Smooth muscle cell (in vitro differentiated cells): ENCODE results near the gene NTHL1. TPM values are rescaled to one million over a fixed set of nuclear protein-coding genes. Genes with fewer than 3 reads are reported as not detected.

Experiments used
- DNase-seq: peaks from one replicate; lab custom pipeline; 2025; ENCODE audit not compliant: unreplicated experiment; lab: John Stamatoyannopoulos, UW
- H2AFZ ChIP-seq: fragments of 200-600 bp; sonication (generic); 2 replicates; pipeline ENCODE4 v1.6.0; 2016; ENCODE audit warnings: antibody characterized with exemption, low read depth, mild to moderate bottlenecking
- H3F3A ChIP-seq: fragments of 200-600 bp; sonication (generic); 2 replicates; pipeline ENCODE4 v1.6.0; 2017; ENCODE audit warnings: antibody characterized with exemption, low read depth
- H3K27ac ChIP-seq: fragments of 200-600 bp; sonication (generic); 2 replicates; pipeline ENCODE4 v1.5.1; 2016; ENCODE audit warnings: low read depth, mild to moderate bottlenecking
- H3K27me3 ChIP-seq: fragments of 200-600 bp; sonication (generic); 2 replicates; pipeline ENCODE4 v1.6.1; 2016; ENCODE audit warnings: low read depth, mild to moderate bottlenecking
- H3K36me3 ChIP-seq: fragments of 200-600 bp; sonication (generic); 2 replicates; pipeline ENCODE4 v1.5.1; 2016; ENCODE audit warnings: low read depth
- H3K4me1 ChIP-seq: fragments of 200-600 bp; sonication (generic); 2 replicates; pipeline ENCODE4 v1.5.1; 2016; ENCODE audit warnings: low read depth
- H3K4me2 ChIP-seq: fragments of 200-600 bp; sonication (generic); 2 replicates; pipeline ENCODE4 v1.6.0; 2016; ENCODE audit warnings: mild to moderate bottlenecking
- H3K4me3 ChIP-seq: fragments of 200-600 bp; sonication (generic); 2 replicates; pipeline ENCODE4 v1.5.1; 2016; ENCODE audit warnings: mild to moderate bottlenecking
- H3K79me2 ChIP-seq: fragments of 200-600 bp; sonication (generic); 2 replicates; pipeline ENCODE4 v1.6.0; 2016; ENCODE audit warnings: low read depth, mild to moderate bottlenecking
- H3K9ac ChIP-seq: fragments of 200-600 bp; sonication (generic); 2 replicates; pipeline ENCODE4 v1.6.0; 2016; ENCODE audit warnings: low read depth
- H3K9me3 ChIP-seq: fragments of 200-600 bp; sonication (generic); replicated peaks from 2 replicates; pipeline ENCODE4 v1.5.1; 2016; ENCODE audit warnings: low read depth
- H4K20me1 ChIP-seq: fragments of 200-600 bp; sonication (generic); 2 replicates; pipeline ENCODE4 v1.6.0; 2016; ENCODE audit warnings: low read depth
- CTCF ChIP-seq: fragments of 200-600 bp; sonication (generic); IDR thresholded peaks from 2 replicates; pipeline ENCODE4 v1.5.1; 2017; ENCODE audit warnings: borderline replicate concordance, mild to moderate bottlenecking, antibody characterized with exemption; ENCODE audit not compliant: insufficient read depth, poor library complexity, severe bottlenecking
- WGBS: methylation state at CpG from one replicate; pipeline ENCODE4 v1.1.7; 2016; ENCODE audit warnings: low lambda C conversion rate; 5-methylcytosine and 5-hydroxymethylcytosine counted together
- polyA plus RNA-seq: library from polyadenylated mRNA; unstranded; fragments of >200 nt; fragmentation: Nextera tagmentation; extraction: Ambion mirVana; gene quantifications from 2 replicates; pipeline ENCODE4 v1.2.1, GENCODE V29; 2016
- total RNA-seq: library from RNA; depleted of rRNA; stranded (reverse); fragments of >200 nt; gene quantifications from 2 replicates; pipeline ENCODE4 v1.2.3, GENCODE V29; 2014

The NTHL1 gene
- total and polyA plus RNA-seq, 2 experiments from 2014 or later = 23.8 to 39.3 TPM

- Histone ChIP-seq H3K4me2 (no peak overlapping the region), H3K9ac (no peak overlapping the region), H3K4me3 (no peak overlapping the region), H3K36me3 (peaks cover 5% of the 10 kb centered on the region), H2AFZ (no peak overlapping the region), H3K27me3 (no peaks in the 10 kb centered on the region), H3K9me3 (no peaks in the 10 kb centered on the region), H3K27ac (no peak overlapping the region), H3F3A (no peaks in the 10 kb centered on the region), H4K20me1 (no peaks in the 10 kb centered on the region), H3K79me2 (no peaks in the 10 kb centered on the region), H3K4me1 (no peaks in the 10 kb centered on the region)
- WGBS = 97% methylated on average over 25 of the region's 25 CpGs
- TF ChIP-seq CTCF = no peak
- no peak for DNase-seq
Measured at GRCh38 chr16:2063861-2064260, 16.2 kb upstream of the NTHL1 start.

- Histone ChIP-seq H4K20me1 (no peaks in the 10 kb centered on the region), H3K4me3 (no peak overlapping the region), H3K4me2 (no peak overlapping the region), H3F3A (no peaks in the 10 kb centered on the region), H3K9ac (no peak overlapping the region), H3K4me1 (no peaks in the 10 kb centered on the region), H3K79me2 (no peaks in the 10 kb centered on the region), H3K27me3 (no peaks in the 10 kb centered on the region), H3K27ac (no peak overlapping the region), H2AFZ (no peak overlapping the region), H3K36me3 (peaks cover 5% of the 10 kb centered on the region), H3K9me3 (no peaks in the 10 kb centered on the region)
- no peak for TF ChIP-seq CTCF
- WGBS = 95% methylated on average over 19 of the region's 28 CpGs
- no peak for DNase-seq
Measured at GRCh38 chr16:2062801-2063200, 15.2 kb upstream of the NTHL1 start.

GRCh38 chr16:2061526-2061925 lies 13.9 kb upstream of the NTHL1 start:
- Histone ChIP-seq H3K4me3 (no peak overlapping the region), H3K9ac (no peak overlapping the region), H3K4me1 (no peaks in the 10 kb centered on the region), H3K9me3 (no peaks in the 10 kb centered on the region), H3K79me2 (no peaks in the 10 kb centered on the region), H3K27me3 (no peaks in the 10 kb centered on the region), H3K27ac (no peak overlapping the region), H4K20me1 (no peaks in the 10 kb centered on the region), H3F3A (no peaks in the 10 kb centered on the region), H3K4me2 (no peak overlapping the region), H2AFZ (no peak overlapping the region), H3K36me3 (peaks cover 5% of the 10 kb centered on the region)
- no peak for TF ChIP-seq CTCF
- no peak for DNase-seq
- WGBS = 98% methylated on average over 13 of the region's 13 CpGs

GRCh38 chr16:2061023-2061422 lies 13.4 kb upstream of the NTHL1 start:
- H3K4me2 ChIP-seq = no peak overlapping the region
- H3K4me1 ChIP-seq = no peaks in the 10 kb centered on the region
- no peaks in the 10 kb centered on the region for H3K27me3 ChIP-seq
- H3F3A ChIP-seq = no peaks in the 10 kb centered on the region
- no peak for DNase-seq
- H3K27ac ChIP-seq = no peak overlapping the region
- WGBS = 95% methylated on average over 18 of the region's 18 CpGs
- no peaks in the 10 kb centered on the region for H4K20me1 ChIP-seq
- H3K9ac ChIP-seq = no peak overlapping the region
- TF ChIP-seq CTCF = no peak
- no peak overlapping the region for H2AFZ ChIP-seq
- no peaks in the 10 kb centered on the region for H3K79me2 ChIP-seq
- H3K36me3 ChIP-seq = peaks cover 1% of the 10 kb centered on the region
- no peak overlapping the region for H3K4me3 ChIP-seq
- no peaks in the 10 kb centered on the region for H3K9me3 ChIP-seq
